NK-92 treated with Interleukin-12 subunit alpha and Interleukin-12 subunit beta, amount 100 ng/mL, for 24 hours (cell line): ENCODE data around the gene ACADS.

Experiments used
- DNase-seq: peaks from one replicate; lab custom pipeline; 2025; lab: John Stamatoyannopoulos, UW

Gene ACADS, protein sequence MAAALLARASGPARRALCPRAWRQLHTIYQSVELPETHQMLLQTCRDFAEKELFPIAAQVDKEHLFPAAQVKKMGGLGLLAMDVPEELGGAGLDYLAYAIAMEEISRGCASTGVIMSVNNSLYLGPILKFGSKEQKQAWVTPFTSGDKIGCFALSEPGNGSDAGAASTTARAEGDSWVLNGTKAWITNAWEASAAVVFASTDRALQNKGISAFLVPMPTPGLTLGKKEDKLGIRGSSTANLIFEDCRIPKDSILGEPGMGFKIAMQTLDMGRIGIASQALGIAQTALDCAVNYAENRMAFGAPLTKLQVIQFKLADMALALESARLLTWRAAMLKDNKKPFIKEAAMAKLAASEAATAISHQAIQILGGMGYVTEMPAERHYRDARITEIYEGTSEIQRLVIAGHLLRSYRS

GRCh38 chr12:120725659-120726509 is at the start of gene ACADS:
Gene ACADS, plus strand, starts transcription at chr12:120725826. Its CDS starts 60 bp downstream, at chr12:120725886.
- no peak for DNase-seq

DNA sequence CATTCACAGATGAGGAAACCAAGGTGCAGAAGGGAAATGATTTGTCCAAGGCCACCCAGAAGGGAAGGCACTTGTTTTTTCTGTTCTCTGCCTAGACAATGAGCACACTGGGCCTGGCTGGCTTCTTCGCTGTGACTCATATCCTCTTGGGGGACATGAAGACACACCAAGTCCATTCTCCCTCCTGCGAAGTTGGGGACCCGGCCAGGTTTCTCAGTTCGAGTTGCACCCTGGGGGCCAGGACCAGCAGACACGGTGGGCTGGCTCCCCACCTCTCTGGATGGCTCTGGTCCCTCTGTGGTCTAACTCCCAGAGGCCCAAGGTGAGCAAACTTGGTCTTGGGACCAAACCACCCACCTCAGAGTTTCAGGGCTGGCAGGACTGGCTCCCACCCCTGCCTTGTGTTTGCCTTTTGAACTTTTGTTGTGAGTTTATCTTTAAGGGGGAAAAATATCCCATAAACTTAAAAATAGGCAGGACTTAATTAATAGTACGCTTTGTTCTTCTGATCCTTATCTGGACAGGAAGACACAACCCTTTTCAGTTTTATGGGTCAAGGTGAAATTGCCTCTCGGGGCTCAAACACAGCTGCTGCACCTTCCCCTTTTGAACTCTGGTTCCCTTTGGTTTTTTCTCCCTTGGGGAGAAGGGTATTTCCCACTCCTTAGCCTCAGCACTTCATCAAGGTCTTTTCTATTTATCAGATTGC is 47.7 kb upstream of the ACADS start:
- DNase-seq: peak; percentile 21

DNA sequence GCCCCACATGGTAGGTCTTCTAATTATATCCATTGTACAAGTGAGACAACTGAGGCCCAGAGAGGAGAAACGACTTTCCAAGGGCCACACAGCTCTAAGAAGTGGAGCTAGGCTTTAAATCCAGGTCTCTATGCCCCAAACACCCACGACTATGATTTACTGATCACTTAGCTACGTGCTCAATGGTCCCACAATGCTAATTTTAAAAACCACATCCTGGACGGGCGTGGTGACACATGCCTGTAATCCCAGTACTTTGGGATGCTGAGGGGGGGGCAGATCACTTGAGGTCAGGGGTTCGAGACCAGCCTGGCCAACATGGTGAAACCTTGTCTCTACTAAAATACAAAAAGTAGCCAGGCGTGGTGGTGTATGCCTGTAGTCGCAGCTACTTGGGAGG is 47.1 kb upstream of the ACADS start:
- DNase-seq: no peak

DNA sequence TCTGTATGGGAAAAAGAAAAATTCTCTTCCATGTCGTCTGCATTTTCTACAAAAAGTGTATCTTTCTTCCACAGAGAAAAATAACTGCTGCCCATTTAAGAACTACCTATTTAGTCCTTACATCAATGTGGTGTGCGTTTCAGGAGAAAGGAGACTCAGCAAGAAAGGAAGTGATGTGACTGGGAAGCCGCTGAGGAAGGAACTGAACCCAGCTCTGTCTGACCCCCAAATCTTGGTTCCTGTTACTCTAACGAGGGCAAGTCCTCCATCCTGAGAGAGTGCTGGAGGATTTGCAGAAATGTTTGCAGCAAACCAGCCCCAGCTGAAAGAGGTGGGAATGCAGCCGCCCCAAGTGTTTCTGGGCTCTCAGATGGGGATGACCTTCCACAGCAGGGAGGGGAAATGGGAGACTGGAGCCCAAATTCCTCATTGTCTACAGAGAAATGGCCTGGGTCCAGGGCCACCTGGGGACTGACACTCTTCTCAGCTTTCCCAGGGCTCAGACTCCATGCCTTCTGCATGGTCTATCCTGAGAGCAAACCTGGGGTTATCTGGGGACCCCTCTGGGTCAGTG is 45.4 kb upstream of the ACADS start:
- no peak for DNase-seq

- no peak for DNase-seq
These were observed 41.1 kb upstream of the ACADS start for GRCh38 chr12:120684523-120684932.

- DNase-seq: no peak
These were observed 40.1 kb upstream of the ACADS start for GRCh38 chr12:120685522-120685921.

- DNase-seq: peak; percentile 91
These were observed 39.4 kb upstream of the ACADS start for GRCh38 chr12:120686151-120686689.

DNA sequence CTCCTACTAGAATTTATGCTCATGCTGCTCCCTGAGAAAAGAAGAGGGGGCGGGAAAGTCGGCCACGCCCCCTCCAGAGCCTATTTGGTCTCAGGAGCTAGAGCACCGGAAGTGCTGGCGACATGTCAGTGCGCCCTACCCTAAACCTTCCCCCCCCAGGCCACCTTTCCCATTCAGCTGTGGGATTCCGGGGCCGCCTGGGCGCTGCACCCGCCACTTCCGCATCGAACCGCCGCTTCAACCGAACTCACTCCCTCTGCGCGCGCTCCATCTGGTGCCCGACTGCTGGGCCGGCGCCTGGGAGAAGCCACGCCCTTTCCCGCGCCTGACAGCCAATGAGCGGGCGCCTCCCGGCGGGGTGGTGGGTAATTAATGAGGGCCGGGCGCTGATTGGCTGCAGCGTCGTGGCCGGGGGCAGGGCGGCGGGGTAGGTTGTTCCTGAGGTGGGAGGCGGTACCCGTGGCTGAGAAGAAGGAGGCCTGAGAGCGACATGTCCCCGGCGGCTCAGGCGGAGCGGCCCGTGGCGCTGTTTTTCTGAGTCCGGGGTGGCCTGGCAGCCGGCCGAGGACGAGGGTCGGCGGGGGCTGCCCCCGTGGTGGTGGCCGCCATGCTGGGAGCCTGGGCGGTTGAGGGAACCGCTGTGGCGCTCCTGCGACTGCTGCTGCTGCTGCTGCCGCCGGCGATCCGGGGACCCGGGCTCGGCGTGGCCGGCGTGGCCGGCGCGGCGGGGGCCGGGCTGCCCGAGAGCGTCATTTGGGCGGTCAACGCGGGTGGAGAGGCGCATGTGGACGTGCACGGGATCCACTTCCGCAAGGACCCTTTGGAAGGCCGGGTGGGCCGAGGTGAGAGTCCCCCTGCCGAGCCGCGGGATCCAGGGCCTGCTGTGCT is 38.7 kb upstream of the ACADS start, which contains the start of gene MLEC:
TSS of gene MLEC (plus strand) at position 460 of the 888 bp plus-strand sequence. CDS start at position 608, 148 bp downstream.
- peak; percentile 97 for DNase-seq

DNA sequence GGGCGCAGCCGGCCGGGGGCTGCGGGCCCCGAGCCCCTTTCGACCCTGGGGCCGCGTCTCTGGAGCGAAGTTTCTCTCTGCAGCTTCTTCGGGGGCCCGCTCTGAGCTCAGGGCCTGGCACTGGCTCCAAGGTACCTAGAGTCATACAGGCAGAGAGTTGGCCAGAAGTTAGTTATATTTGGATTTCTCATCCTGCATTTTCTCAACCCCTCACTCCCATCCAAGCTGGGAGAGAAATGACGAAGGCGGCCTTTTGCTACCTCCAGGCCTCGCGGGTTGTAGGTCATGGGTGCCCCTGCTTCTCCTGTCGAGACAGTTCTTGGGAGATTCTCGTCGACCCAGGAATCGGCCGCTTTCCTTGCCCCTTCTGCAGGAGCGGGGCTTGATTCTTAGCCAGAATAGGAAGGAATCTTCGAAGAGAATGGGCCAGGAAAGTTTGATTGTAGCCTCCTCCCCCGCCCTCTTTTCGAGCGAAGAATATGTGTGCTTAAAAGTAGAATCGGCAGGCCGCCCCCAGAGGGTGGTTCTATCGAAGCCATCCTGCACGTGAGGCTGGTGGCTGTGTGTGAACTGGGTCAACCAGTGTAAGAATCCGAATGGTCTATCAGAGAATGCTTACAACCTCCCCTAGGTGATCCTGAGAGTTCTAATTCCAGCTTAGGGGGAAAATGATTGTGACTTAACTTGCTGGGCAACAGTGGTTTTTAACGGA is 37.9 kb upstream of the ACADS start:
- no peak for DNase-seq

- DNase-seq: no peak
These were observed 37.0 kb upstream of the ACADS start for GRCh38 chr12:120688527-120689071.

- no peak for DNase-seq
These were observed 36.1 kb upstream of the ACADS start for GRCh38 chr12:120689397-120690082.

GRCh38 chr12:120690083-120690450 is 35.6 kb upstream of the ACADS start:
- DNase-seq: no peak

GRCh38 chr12:120690978-120691377 is 34.6 kb upstream of the ACADS start:
- DNase-seq: no peak

- no peak for DNase-seq
These were observed 33.0 kb upstream of the ACADS start for GRCh38 chr12:120692524-120693033.

DNA sequence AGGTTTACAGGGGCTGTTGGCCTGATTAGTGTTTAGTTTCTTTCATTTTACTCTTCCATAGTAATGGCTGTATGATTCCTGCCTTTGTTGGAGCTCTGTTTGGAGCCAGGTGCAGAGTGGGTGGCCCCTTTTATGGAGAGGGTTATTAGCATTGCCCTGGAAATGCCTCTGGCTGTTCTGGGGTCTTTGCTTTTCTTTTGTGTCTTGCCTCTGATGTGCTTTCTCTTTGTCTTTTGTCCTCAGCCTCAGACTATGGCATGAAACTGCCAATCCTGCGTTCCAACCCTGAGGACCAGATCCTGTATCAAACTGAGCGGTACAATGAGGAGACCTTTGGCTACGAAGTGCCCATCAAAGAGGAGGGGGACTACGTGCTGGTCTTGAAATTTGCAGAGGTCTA is 31.8 kb upstream of the ACADS start:
- DNase-seq: no peak

- DNase-seq: no peak
These were observed 29.0 kb upstream of the ACADS start for GRCh38 chr12:120696626-120697025.

DNA sequence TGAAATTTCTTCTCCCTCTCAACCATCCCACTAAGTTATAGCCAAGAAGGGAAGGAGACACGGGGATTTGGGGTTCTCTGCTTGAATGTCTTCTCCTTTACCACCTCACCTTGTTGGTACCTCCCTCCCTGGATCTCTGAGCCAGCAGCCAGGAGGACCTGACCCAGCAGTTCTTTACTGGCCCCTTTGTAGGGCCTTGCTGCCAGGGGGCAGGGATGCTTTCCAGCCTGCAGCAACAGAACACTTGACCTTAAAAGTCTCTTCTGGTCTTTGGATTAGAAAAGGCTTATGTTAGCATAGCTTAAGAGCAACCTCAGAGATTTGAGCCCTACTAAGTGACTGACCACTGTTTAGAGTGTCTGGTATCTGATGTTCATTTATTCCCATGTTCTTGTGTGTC is 28.3 kb upstream of the ACADS start:
- DNase-seq: no peak

DNA sequence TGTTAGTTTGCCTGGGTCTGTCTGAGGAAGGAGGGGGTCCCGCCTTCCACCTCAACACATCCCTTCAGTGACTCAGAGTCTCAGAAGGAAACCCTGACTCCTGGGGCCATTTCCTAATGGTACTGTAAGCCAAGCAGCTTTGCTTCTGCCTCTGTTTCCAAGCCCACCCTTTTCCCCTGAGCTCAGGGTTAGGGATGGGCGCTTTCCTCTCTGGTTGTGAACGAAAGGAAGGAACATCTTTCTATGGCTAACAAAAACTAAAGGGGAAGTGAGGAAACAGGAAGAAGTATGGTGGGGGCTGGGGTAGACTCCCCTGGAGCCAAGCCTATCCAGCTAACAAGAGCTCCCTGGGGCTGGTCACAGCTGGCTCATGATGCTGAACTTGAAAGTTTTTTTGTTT is 27.0 kb upstream of the ACADS start:
- no peak for DNase-seq

- DNase-seq: no peak
These were observed 26.1 kb upstream of the ACADS start for GRCh38 chr12:120699553-120699952.
